Neural progenitor cell (in vitro differentiated cells): ENCODE measurements around the gene TBPL2. TPM values are rescaled to one million over a fixed set of nuclear protein-coding genes. Genes with fewer than 3 reads are reported as not detected.

ENCODE experiments used
- DNase-seq: peaks from one replicate; pipeline ENCODE4 v3.0.0-alpha.2; 2016; ENCODE audit warnings: low spot score
- H2AFZ ChIP-seq: fragments of 200-600 bp; sonication (generic); replicated peaks from 2 replicates; pipeline ENCODE4 v1.6.1; 2016; ENCODE audit warnings: antibody characterized with exemption
- H3F3A ChIP-seq: fragments of 200-600 bp; sonication (generic); 2 replicates; pipeline ENCODE4 v1.6.1; 2016; ENCODE audit warnings: antibody characterized with exemption, low read depth
- H3K27ac ChIP-seq: fragments of 200-600 bp; sonication (generic); 2 replicates; pipeline ENCODE4 v1.5.1; 2016; ENCODE audit warnings: mild to moderate bottlenecking
- H3K27me3 ChIP-seq: fragments of 200-600 bp; sonication (generic); 2 replicates; pipeline ENCODE4 v1.6.1; 2016; ENCODE audit warnings: mild to moderate bottlenecking, moderate library complexity
- H3K36me3 ChIP-seq: fragments of 200-600 bp; sonication (generic); 2 replicates; pipeline ENCODE4 v1.5.1; 2016
- H3K4me1 ChIP-seq: fragments of 200-600 bp; sonication (generic); 2 replicates; pipeline ENCODE4 v1.6.1; 2016; ENCODE audit warnings: mixed run types
- H3K4me2 ChIP-seq: fragments of 200-600 bp; sonication (generic); 2 replicates; pipeline ENCODE4 v1.6.1; 2016
- H3K4me3 ChIP-seq: fragments of 200-600 bp; sonication (generic); 2 replicates; pipeline ENCODE4 v1.5.1; 2016
- H3K79me2 ChIP-seq: fragments of 200-600 bp; sonication (generic); 2 replicates; pipeline ENCODE4 v1.6.1; 2016; ENCODE audit warnings: low read depth
- H3K9ac ChIP-seq: fragments of 200-600 bp; sonication (generic); 2 replicates; pipeline ENCODE4 v1.6.1; 2016
- H3K9me3 ChIP-seq: fragments of 200-600 bp; sonication (generic); 2 replicates; pipeline ENCODE4 v1.5.1; 2016; ENCODE audit warnings: low read depth
- H4K20me1 ChIP-seq: fragments of 200-600 bp; sonication (generic); 2 replicates; pipeline ENCODE4 v1.6.1; 2016; ENCODE audit warnings: low read depth
- H3K27ac Mint-ChIP-seq: 3 replicates; pipeline ENCODE4 v1.8.0; 2021; ENCODE audit warnings: mixed read lengths
- H3K27me3 Mint-ChIP-seq: 2 replicates; pipeline ENCODE4 v1.8.0; 2022; ENCODE audit warnings: low read depth, mild to moderate bottlenecking, inconsistent platforms, moderate library complexity, mixed read lengths; ENCODE audit not compliant: insufficient read depth
- H3K36me3 Mint-ChIP-seq: 3 replicates; pipeline ENCODE4 v1.8.0; 2021; ENCODE audit warnings: mixed read lengths
- H3K4me1 Mint-ChIP-seq: 3 replicates; pipeline ENCODE4 v1.8.0; 2021; ENCODE audit warnings: mixed read lengths
- H3K4me3 Mint-ChIP-seq: 3 replicates; pipeline ENCODE4 v1.8.0; 2021; ENCODE audit warnings: mild to moderate bottlenecking, moderate library complexity, mixed read lengths
- H3K9me3 Mint-ChIP-seq: 3 replicates; pipeline ENCODE4 v1.8.0; 2020; ENCODE audit warnings: mixed read lengths
- EZH2 ChIP-seq: fragments of 200-600 bp; sonication (generic); IDR thresholded peaks from 2 replicates; pipeline ENCODE4 v1.6.1; 2017; ENCODE audit warnings: antibody characterized with exemption, mild to moderate bottlenecking, moderate library complexity
- EZH2phosphoT487 ChIP-seq: fragments of 200-600 bp; sonication (generic); IDR thresholded peaks from 2 replicates; pipeline ENCODE4 v1.6.1; 2017; ENCODE audit warnings: antibody characterized with exemption
- total RNA-seq: library from RNA; depleted of rRNA; stranded (reverse); fragments of >200 nt; gene quantifications from 2 replicates; pipeline ENCODE4 v1.2.3, GENCODE V29; 2015; ENCODE audit warnings: low replicate concordance
- TF ChIP-seq, protein P1 (sequence below): fragments of 200-600 bp; sonication (generic); IDR thresholded peaks from 2 replicates; pipeline ENCODE4 v1.5.1; 2017; ENCODE audit warnings: antibody characterized with exemption, mild to moderate bottlenecking

Gene TBPL2
- total RNA-seq, 1 donor from 2014 or later: not detected

DNA sequence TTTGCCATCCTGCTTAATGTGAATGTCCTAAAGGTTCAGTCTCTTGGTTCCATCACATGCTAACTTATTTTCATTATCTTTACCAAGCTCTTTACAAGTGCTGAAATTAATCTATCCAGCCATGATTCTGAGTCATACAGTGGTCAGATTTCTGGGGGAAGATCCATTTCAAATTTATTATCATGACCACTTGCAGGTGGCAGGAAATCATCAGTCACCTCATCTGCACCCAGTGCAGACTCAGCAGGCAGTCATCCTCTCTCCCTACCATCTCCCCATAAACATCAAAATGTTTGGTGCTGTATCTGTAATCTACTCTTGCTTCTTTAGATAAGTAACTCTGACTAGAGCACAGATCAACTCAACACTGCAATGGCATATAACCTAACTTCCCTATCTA lies 52.3 kb downstream of the TBPL2 start:
- peaks cover 2% of the 10 kb centered on the region for H3K4me1 Mint-ChIP-seq

GRCh38 chr14:55387121-55387520 lies 53.3 kb downstream of the TBPL2 start:
- no peaks in the 10 kb centered on the region for H3K27me3 Mint-ChIP-seq
- H3F3A ChIP-seq: no peaks in the 10 kb centered on the region
- DNase-seq: no peak
- no peak overlapping the region for H2AFZ ChIP-seq
- TF ChIP-seq, protein P1, sequence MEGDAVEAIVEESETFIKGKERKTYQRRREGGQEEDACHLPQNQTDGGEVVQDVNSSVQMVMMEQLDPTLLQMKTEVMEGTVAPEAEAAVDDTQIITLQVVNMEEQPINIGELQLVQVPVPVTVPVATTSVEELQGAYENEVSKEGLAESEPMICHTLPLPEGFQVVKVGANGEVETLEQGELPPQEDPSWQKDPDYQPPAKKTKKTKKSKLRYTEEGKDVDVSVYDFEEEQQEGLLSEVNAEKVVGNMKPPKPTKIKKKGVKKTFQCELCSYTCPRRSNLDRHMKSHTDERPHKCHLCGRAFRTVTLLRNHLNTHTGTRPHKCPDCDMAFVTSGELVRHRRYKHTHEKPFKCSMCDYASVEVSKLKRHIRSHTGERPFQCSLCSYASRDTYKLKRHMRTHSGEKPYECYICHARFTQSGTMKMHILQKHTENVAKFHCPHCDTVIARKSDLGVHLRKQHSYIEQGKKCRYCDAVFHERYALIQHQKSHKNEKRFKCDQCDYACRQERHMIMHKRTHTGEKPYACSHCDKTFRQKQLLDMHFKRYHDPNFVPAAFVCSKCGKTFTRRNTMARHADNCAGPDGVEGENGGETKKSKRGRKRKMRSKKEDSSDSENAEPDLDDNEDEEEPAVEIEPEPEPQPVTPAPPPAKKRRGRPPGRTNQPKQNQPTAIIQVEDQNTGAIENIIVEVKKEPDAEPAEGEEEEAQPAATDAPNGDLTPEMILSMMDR: no peak
- no peak for TF ChIP-seq EZH2phosphoT487
- TF ChIP-seq EZH2: no peak
- H3K9ac ChIP-seq: no peak overlapping the region
- no peak overlapping the region for H3K27ac ChIP-seq
- H3K36me3 Mint-ChIP-seq: peaks cover 14% of the 10 kb centered on the region
- H3K27me3 ChIP-seq: no peaks in the 10 kb centered on the region
- H3K9me3 ChIP-seq: no peaks in the 10 kb centered on the region
- no peak overlapping the region for H3K4me3 ChIP-seq
- no peaks in the 10 kb centered on the region for H4K20me1 ChIP-seq
- H3K9me3 Mint-ChIP-seq: no peaks in the 10 kb centered on the region
- no peaks in the 10 kb centered on the region for H3K79me2 ChIP-seq
- H3K4me2 ChIP-seq: no peak overlapping the region
- H3K4me1 ChIP-seq: no peaks in the 10 kb centered on the region
- H3K4me1 Mint-ChIP-seq: peaks cover 2% of the 10 kb centered on the region
- no peaks in the 10 kb centered on the region for H3K36me3 ChIP-seq
- H3K27ac Mint-ChIP-seq: no peak overlapping the region
- no peak overlapping the region for H3K4me3 Mint-ChIP-seq

More for the DNA sequence above, 52.3 kb downstream of the TBPL2 start:
- H2AFZ ChIP-seq: no peak overlapping the region
- H3K4me1 ChIP-seq: no peaks in the 10 kb centered on the region
- H3K4me3 ChIP-seq: no peak overlapping the region
- peaks cover 14% of the 10 kb centered on the region for H3K36me3 Mint-ChIP-seq
- H3K9me3 Mint-ChIP-seq: no peaks in the 10 kb centered on the region
- TF ChIP-seq EZH2phosphoT487 (no peak), EZH2 (no peak)
- TF ChIP-seq, protein P1: no peak
- H3K36me3 ChIP-seq: no peaks in the 10 kb centered on the region
- H4K20me1 ChIP-seq: no peaks in the 10 kb centered on the region
- no peak overlapping the region for H3K9ac ChIP-seq
- no peaks in the 10 kb centered on the region for H3K27me3 ChIP-seq
- no peak overlapping the region for H3K4me3 Mint-ChIP-seq
- no peak overlapping the region for H3K27ac Mint-ChIP-seq
- H3K27ac ChIP-seq: no peak overlapping the region
- no peaks in the 10 kb centered on the region for H3F3A ChIP-seq
- no peaks in the 10 kb centered on the region for H3K79me2 ChIP-seq
- DNase-seq: no peak
- H3K4me2 ChIP-seq: no peak overlapping the region
- no peaks in the 10 kb centered on the region for H3K27me3 Mint-ChIP-seq
- H3K9me3 ChIP-seq: no peaks in the 10 kb centered on the region

- H3K27ac Mint-ChIP-seq: no peak overlapping the region
Measured at GRCh38 chr14:55386037-55386808, 54.2 kb downstream of the TBPL2 start.

More at GRCh38 chr14:55386037-55386808, 54.2 kb downstream of the TBPL2 start:
- H3K36me3 Mint-ChIP-seq: peaks cover 17% of the 10 kb centered on the region
- Histone ChIP-seq H3K4me1 (no peaks in the 10 kb centered on the region), H3K27ac (no peak overlapping the region), H3K27me3 (no peaks in the 10 kb centered on the region), H3K79me2 (no peaks in the 10 kb centered on the region), H3K4me2 (no peak overlapping the region), H3K9ac (no peak overlapping the region), H3K4me3 (no peak overlapping the region), H2AFZ (no peak overlapping the region), H4K20me1 (no peaks in the 10 kb centered on the region), H3F3A (no peaks in the 10 kb centered on the region), H3K36me3 (no peaks in the 10 kb centered on the region), H3K9me3 (no peaks in the 10 kb centered on the region)
- H3K4me1 Mint-ChIP-seq: peaks cover 2% of the 10 kb centered on the region
- H3K4me3 Mint-ChIP-seq: no peak overlapping the region
- TF ChIP-seq, protein P1: no peak
- no peak for TF ChIP-seq EZH2phosphoT487
- H3K9me3 Mint-ChIP-seq: no peaks in the 10 kb centered on the region
- peak; percentile 7 for DNase-seq
- H3K27me3 Mint-ChIP-seq: peaks cover 2% of the 10 kb centered on the region
